HCT116 (cell line): ENCODE data around the gene KCMF1. TPM values are rescaled to one million over a fixed set of nuclear protein-coding genes. Genes with fewer than 3 reads are reported as not detected.

Source experiments
- ATAC-seq: fragments of 200-7000 bp; cut with Tn5 transposase; 2 replicates; pipeline ENCODE4 v1.9.1; 2020; ENCODE audit warnings: mild to moderate bottlenecking, moderate library complexity
- BruUV-seq: library from RNA; stranded (reverse); fragments of 400-500 nt; replicated peaks from 2 replicates; lab custom pipeline; 2021; lab: Mats Ljungman, UMichigan
- CTCF ChIA-PET: fragments of 300-600 bp; sonication (Branson Sonifier 250); formaldehyde crosslinking; loops from one replicate; lab custom pipeline; 2021; ENCODE audit warnings: antibody characterized with exemption; lab: Charles Lee
- POLR2A ChIA-PET: fragments of 300-600, 350-600 bp; sonication (Branson Sonifier 250); formaldehyde crosslinking; loops from one replicate; lab custom pipeline; 2021; ENCODE audit warnings: antibody characterized with exemption; lab: Charles Lee
- RAD21 ChIA-PET, 2 experiments: fragments of 300-600 bp; sonication (Branson Sonifier 250); formaldehyde crosslinking; loops; one replicate each; lab custom pipeline; 2023; ENCODE audit warnings: low total read pairs in 2 of 2; ENCODE audit not compliant: uncharacterized antibody in 2 of 2, unreplicated experiment in 2 of 2, low non-redundant PET in 1 of 2; lab: Charles Lee
- DNase-seq: peaks from one replicate; pipeline ENCODE4 v3.0.0-alpha.2; 2010; ENCODE audit warnings: low read depth, low spot score
- H2AFZ ChIP-seq: fragments of 200-600 bp; shearing (Covaris generic), sonication (generic); 2 replicates; pipeline ENCODE4 v1.6.1; 2017; ENCODE audit warnings: low read depth, mixed run types, mixed read lengths, antibody characterized with exemption, low read length; ENCODE audit not compliant: poor library complexity, severe bottlenecking
- H3K27ac ChIP-seq: 2 replicates; pipeline ENCODE4 v1.5.1; 2012; ENCODE audit warnings: low read depth, low read length
- H3K27me3 ChIP-seq: fragments of 200-600 bp; sonication (generic); 2 replicates; pipeline ENCODE4 v1.6.1; 2016; ENCODE audit warnings: mixed run types, low read length, mixed read lengths; ENCODE audit not compliant: insufficient read depth
- H3K36me3 ChIP-seq, 2 experiments: fragments of 200-500 bp in 1 of 2; fragments of 200-600 bp in 1 of 2; sonication (Bioruptor generic) in 1 of 2; sonication (generic) in 1 of 2; 2 replicates each; pipeline versions ENCODE4 v1.5.1 to v1.6.1; 2014 to 2016; ENCODE audit warnings: low read length in 2 of 2, inconsistent platforms in 1 of 2, mixed read lengths in 1 of 2, mixed run types in 1 of 2; ENCODE audit not compliant: insufficient read depth in 2 of 2, control insufficient read depth in 1 of 2
- H3K4me1 ChIP-seq, 2 experiments: fragments of 200-600 bp in 1 of 2; sonication (generic) in 1 of 2; 2 replicates each; pipeline versions ENCODE4 v1.5.1 to v1.6.1; 2012 to 2017; ENCODE audit warnings: low read length in 2 of 2, inconsistent platforms in 1 of 2, mild to moderate bottlenecking in 1 of 2, mixed read lengths in 1 of 2, mixed run types in 1 of 2, moderate library complexity in 1 of 2; ENCODE audit not compliant: insufficient read depth in 2 of 2, control insufficient read depth in 1 of 2
- H3K4me2 ChIP-seq: fragments of 200-600 bp; sonication (generic); 2 replicates; pipeline ENCODE4 v1.6.1; 2017; ENCODE audit warnings: mixed run types, low read length, mixed read lengths
- H3K4me3 ChIP-seq, 2 experiments: fragments of 200-600 bp in 1 of 2; sonication (generic) in 1 of 2; replicated peaks in 1 of 2; 2 replicates each; pipeline ENCODE4 v1.5.1; 2011 to 2016; ENCODE audit warnings: low read length in 2 of 2, control low read depth in 1 of 2, low read depth in 1 of 2, mild to moderate bottlenecking in 1 of 2, mixed read lengths in 1 of 2, mixed run types in 1 of 2
- H3K79me2 ChIP-seq: fragments of 200-600 bp; sonication (generic); 2 replicates; pipeline ENCODE4 v1.6.1; 2017; ENCODE audit warnings: mild to moderate bottlenecking, mixed run types, low read length, moderate library complexity, mixed read lengths; ENCODE audit not compliant: insufficient read depth
- H3K9ac ChIP-seq: fragments of 200-600 bp; sonication (generic); 2 replicates; pipeline ENCODE4 v1.6.1; 2016; ENCODE audit warnings: low read length, mixed read lengths
- H3K9me2 ChIP-seq: fragments of 200-600 bp; sonication (generic), shearing (Covaris generic); 2 replicates; pipeline ENCODE4 v1.6.1; 2017; ENCODE audit warnings: mixed run types, mild to moderate bottlenecking, moderate library complexity; ENCODE audit not compliant: insufficient read depth
- H3K9me3 ChIP-seq, 2 experiments: fragments of 200-500 bp in 1 of 2; fragments of 200-600 bp in 1 of 2; sonication (Bioruptor generic) in 1 of 2; sonication (generic) in 1 of 2; 2 replicates each; pipeline ENCODE4 v1.6.1; 2014 to 2017; ENCODE audit warnings: low read length in 2 of 2, mixed read lengths in 2 of 2, inconsistent platforms in 1 of 2, low read depth in 1 of 2, mild to moderate bottlenecking in 1 of 2, mixed run types in 1 of 2, moderate library complexity in 1 of 2; ENCODE audit not compliant: control insufficient read depth in 1 of 2, insufficient read depth in 1 of 2
- H4K20me1 ChIP-seq: fragments of 200-600 bp; sonication (generic), shearing (Covaris generic); 2 replicates; pipeline ENCODE4 v1.6.1; 2017; ENCODE audit warnings: mixed run types, mild to moderate bottlenecking, moderate library complexity; ENCODE audit not compliant: insufficient read depth
- ATF3 ChIP-seq: IDR thresholded peaks from 2 replicates; pipeline ENCODE4 v1.6.1; 2012
- CBX3 ChIP-seq: IDR thresholded peaks from 2 replicates; pipeline ENCODE4 v1.6.1; 2012; ENCODE audit warnings: low read depth
- CTCF ChIP-seq, 3 experiments: fragments of 200-600 bp in 1 of 3; sonication (generic) in 1 of 3; IDR thresholded peaks in 2 of 3; conservative IDR thresholded peaks in 1 of 3; 2 replicates each; pipeline ENCODE4 v1.5.1; 2012 to 2017; ENCODE audit warnings: low read depth in 2 of 3, low read length in 2 of 3, antibody characterized with exemption in 1 of 3, borderline replicate concordance in 1 of 3, control low read depth in 1 of 3, mild to moderate bottlenecking in 1 of 3, mixed read lengths in 1 of 3, mixed run types in 1 of 3, moderate library complexity in 1 of 3; ENCODE audit not compliant: insufficient read depth in 1 of 3
- ELF1 ChIP-seq: IDR thresholded peaks from 2 replicates; pipeline ENCODE4 v1.6.1; 2012; ENCODE audit warnings: low read depth, borderline replicate concordance
- EZH2 ChIP-seq: fragments of 200-600 bp; sonication (generic); IDR thresholded peaks from 2 replicates; pipeline ENCODE4 v1.6.1; 2017; ENCODE audit warnings: antibody characterized with exemption, mixed run types
- EZH2phosphoT487 ChIP-seq: fragments of 200-600 bp; IDR thresholded peaks from 2 replicates; pipeline ENCODE4 v1.6.1; 2018; ENCODE audit warnings: antibody characterized with exemption, borderline replicate concordance
- FOSL1 ChIP-seq: IDR thresholded peaks from 2 replicates; pipeline ENCODE4 v1.6.1; 2012; ENCODE audit warnings: low read depth
- JUND ChIP-seq: IDR thresholded peaks from 2 replicates; pipeline ENCODE4 v1.6.1; 2012
- MAX ChIP-seq: IDR thresholded peaks from 2 replicates; pipeline ENCODE4 v1.6.1; 2012
- POLR2AphosphoS5 ChIP-seq: IDR thresholded peaks from 2 replicates; pipeline ENCODE4 v1.6.1; 2011; ENCODE audit warnings: mild to moderate bottlenecking, low read depth, low read length, moderate library complexity
- RAD21 ChIP-seq: IDR thresholded peaks from 2 replicates; pipeline ENCODE4 v1.6.1; 2012; ENCODE audit warnings: low read depth, mild to moderate bottlenecking
- REST ChIP-seq: IDR thresholded peaks from 2 replicates; pipeline ENCODE4 v1.6.1; 2012; ENCODE audit warnings: low read depth
- SP1 ChIP-seq: IDR thresholded peaks from 2 replicates; pipeline ENCODE4 v1.6.1; 2012; ENCODE audit warnings: low read depth
- SRF ChIP-seq: IDR thresholded peaks from 2 replicates; pipeline ENCODE4 v1.6.1; 2012; ENCODE audit warnings: low read depth
- TCF7L2 ChIP-seq: IDR thresholded peaks from 2 replicates; pipeline ENCODE4 v1.7.0; 2011; ENCODE audit warnings: borderline replicate concordance, inconsistent platforms; ENCODE audit not compliant: insufficient read depth, insufficient read length; ENCODE audit errors: extremely low read depth
- YY1 ChIP-seq: IDR thresholded peaks from 2 replicates; pipeline ENCODE4 v1.6.1; 2011; ENCODE audit warnings: low read length, low read depth, moderate library complexity, mild to moderate bottlenecking; ENCODE audit not compliant: insufficient replicate concordance; ENCODE audit errors: extremely low read depth
- ZFX ChIP-seq: fragments of 450-650 bp; IDR thresholded peaks from 2 replicates; pipeline ENCODE4 v1.6.1; 2017
- intact Hi-C: fragments of 100-400 bp; cut with micrococcal nuclease; formaldehyde crosslinking; loops from 2 replicates; pipeline ENCODE4 v1.10.0; 2022
- total RNA-seq: library from RNA; stranded (reverse); gene quantifications from one replicate; pipeline ENCODE4 v1.2.1, GENCODE V29; 2021; ENCODE audit not compliant: unreplicated experiment
- TF ChIP-seq, protein P1 (sequence below): IDR thresholded peaks from 2 replicates; pipeline ENCODE4 v1.6.1; 2011; ENCODE audit warnings: mild to moderate bottlenecking, low read length, moderate library complexity; ENCODE audit not compliant: insufficient replicate concordance; ENCODE audit errors: extremely low read depth

KCMF1 gene
- total RNA-seq, 1 experiment from 2014 or later, result 119 TPM

DNA sequence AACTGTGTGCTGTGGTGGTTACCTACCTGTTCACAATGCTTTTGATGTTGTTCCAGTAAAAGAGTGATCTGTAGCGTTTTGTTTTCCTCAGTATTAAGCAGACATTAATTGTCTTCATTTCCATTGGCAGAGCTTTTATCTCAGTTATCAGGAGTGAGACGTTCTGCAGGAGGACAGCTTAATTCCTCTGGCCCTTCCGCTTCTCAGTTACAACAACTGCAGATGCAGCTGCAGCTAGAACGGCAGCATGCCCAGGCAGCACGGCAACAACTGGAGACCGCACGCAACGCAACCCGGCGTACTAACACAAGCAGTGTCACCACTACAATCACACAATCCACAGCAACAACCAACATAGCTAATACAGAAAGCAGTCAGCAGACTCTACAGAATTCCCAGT lies 78.3 kb downstream of the KCMF1 start:
- Histone ChIP-seq H3K36me3 (peaks cover 22 to 24% of the 10 kb centered on the region in 2 experiments; a peak in 3 of 4 replicates), H4K20me1 (peaks cover 4% of the 10 kb centered on the region; the same call in 1 of the 2 replicates), H3K27ac (no peak overlapping the region)
- intact Hi-C loops, result no loop called here
- TF ChIP-seq ATF3 (no peak), REST (no peak), RAD21 (no peak), MAX (no peak), EZH2phosphoT487 (no peak), POLR2AphosphoS5 (no peak), YY1 (no peak), JUND (no peak), FOSL1 (no peak), CTCF (IDR thresholded peaks at IDR 0.05 in 2 of 3, conservative IDR thresholded peaks at IDR 0.05 in 1 of 3; ENCODE audit: borderline replicate concordance in 1 of 3, insufficient read depth in 1 of 3, low read depth in 2 of 3, low read length in 2 of 3) (no peak), ELF1 (no peak), EZH2 (no peak), SRF (no peak), TCF7L2 (no peak), SP1 (no peak), CBX3 (no peak), ZFX (no peak)
- TF ChIP-seq, protein P1, sequence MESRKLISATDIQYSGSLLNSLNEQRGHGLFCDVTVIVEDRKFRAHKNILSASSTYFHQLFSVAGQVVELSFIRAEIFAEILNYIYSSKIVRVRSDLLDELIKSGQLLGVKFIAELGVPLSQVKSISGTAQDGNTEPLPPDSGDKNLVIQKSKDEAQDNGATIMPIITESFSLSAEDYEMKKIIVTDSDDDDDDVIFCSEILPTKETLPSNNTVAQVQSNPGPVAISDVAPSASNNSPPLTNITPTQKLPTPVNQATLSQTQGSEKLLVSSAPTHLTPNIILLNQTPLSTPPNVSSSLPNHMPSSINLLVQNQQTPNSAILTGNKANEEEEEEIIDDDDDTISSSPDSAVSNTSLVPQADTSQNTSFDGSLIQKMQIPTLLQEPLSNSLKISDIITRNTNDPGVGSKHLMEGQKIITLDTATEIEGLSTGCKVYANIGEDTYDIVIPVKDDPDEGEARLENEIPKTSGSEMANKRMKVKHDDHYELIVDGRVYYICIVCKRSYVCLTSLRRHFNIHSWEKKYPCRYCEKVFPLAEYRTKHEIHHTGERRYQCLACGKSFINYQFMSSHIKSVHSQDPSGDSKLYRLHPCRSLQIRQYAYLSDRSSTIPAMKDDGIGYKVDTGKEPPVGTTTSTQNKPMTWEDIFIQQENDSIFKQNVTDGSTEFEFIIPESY, result no peak
- TF ChIP-seq, all 23 proteins: peak for 0
- Histone ChIP-seq H3K27me3 (no peaks in the 10 kb centered on the region), H3K9ac (no peak overlapping the region), H3K4me3 (no peak overlapping the region), H3K9me3 (no peaks in the 10 kb centered on the region), H3K9me2 (no peaks in the 10 kb centered on the region), H3K4me2 (no peak overlapping the region), H2AFZ (no peak overlapping the region), H3K79me2 (peaks cover 5% of the 10 kb centered on the region; the same call in 1 of the 2 replicates), H3K4me1 (peaks cover 22 to 40% of the 10 kb centered on the region in 2 experiments)
- POLR2A ChIA-PET, result interaction anchor here (0.5 to 0.6 kb wide), 2 partner anchors 32 to 247 kb away, joined by 3 to 6 read pairs; no protein-coding TSS in a partner anchor
- DNase-seq (no peak), ATAC-seq (no peak)
- CTCF ChIA-PET, result interaction anchor here (1.0 kb wide), 1 partner anchor 18 kb away, joined by 3 read pairs; no protein-coding TSS in a partner anchor
- RAD21 ChIA-PET, result no interaction called here
- BruUV-seq, result no TSS peak
